Tibial artery (tissue), 4 donors: ENCODE measurements around the gene SPCS1.
"Not testable (repeated sequence)": the region's sequence is repeated elsewhere in the genome, so short reads cannot be mapped to it uniquely, and the experiment has no call there.

Experiments
- DNase-seq, 2 donors: peaks; one replicate each; pipeline ENCODE4 v3.0.0-alpha.2; 2019
- H3K27ac ChIP-seq, 2 donors: fragments of 200-600 bp; sonication (generic) in 1 of 2; 1 replicate in 1 of 2; 2 replicates in 1 of 2; pipeline ENCODE4 v1.5.1; 2018 to 2019; ENCODE audit warnings: mild to moderate bottlenecking in 1 of 2
- H3K27me3 ChIP-seq, 2 donors: fragments of 200-600 bp; sonication (generic) in 1 of 2; one replicate each; pipeline versions ENCODE4 v1.5.1 to v1.6.0; 2016 to 2019
- H3K36me3 ChIP-seq, 3 donors: fragments of 200-600 bp; sonication (generic) in 2 of 3; one replicate each; pipeline ENCODE4 v1.5.1; 2016 to 2019; ENCODE audit warnings: mild to moderate bottlenecking in 2 of 3
- H3K4me1 ChIP-seq, 4 donors: fragments of 200-600 bp; sonication (generic) in 2 of 4; 1 replicate in 3 of 4; 2 replicates in 1 of 4; pipeline ENCODE4 v1.5.1; 2016 to 2019
- H3K4me3 ChIP-seq, 2 donors: fragments of 200-600 bp; sonication (generic) in 1 of 2; 1 replicate in 1 of 2; 2 replicates in 1 of 2; pipeline ENCODE4 v1.5.1; 2018 to 2019; ENCODE audit warnings: mild to moderate bottlenecking in 2 of 2
- H3K9me3 ChIP-seq, 3 donors: fragments of 200-600 bp; sonication (generic) in 1 of 3; one replicate each; pipeline ENCODE4 v1.5.1; 2016 to 2019
- intact Hi-C: fragments of 100-400 bp; cut with DNase I; formaldehyde crosslinking; loops from one replicate; pipeline ENCODE4 v1.15.0; 2023; ENCODE audit warnings: low total_unique reads
- TF ChIP-seq, protein P1 (sequence below), 2 experiments: fragments of 200-600 bp in 1 of 2; fragments of 450-650 bp in 1 of 2; IDR thresholded peaks; one replicate each; pipeline ENCODE4 v1.5.1; 2017 to 2019; ENCODE audit warnings: antibody characterized with exemption in 2 of 2, mild to moderate bottlenecking in 1 of 2, moderate library complexity in 1 of 2

Gene SPCS1

DNA sequence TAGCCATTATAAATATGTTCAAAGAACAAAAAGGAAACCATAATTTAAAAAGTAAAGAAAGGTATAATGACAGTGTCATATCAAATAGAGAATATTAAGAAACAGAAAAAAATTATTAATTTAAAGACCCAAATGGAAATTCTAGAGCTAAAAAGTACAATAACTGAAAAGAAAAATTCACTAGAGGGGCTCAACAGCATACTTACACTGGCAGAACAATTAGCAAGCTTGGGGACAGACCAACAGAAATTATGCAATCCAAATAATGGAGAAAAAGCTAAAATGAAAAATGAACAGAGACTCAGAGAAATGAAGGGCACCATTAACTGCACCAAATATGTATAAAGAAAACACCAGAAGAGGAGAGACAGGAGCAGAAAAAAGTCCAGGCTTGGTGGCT is 13.7 kb downstream of the SPCS1 start:
- intact Hi-C loops, result no loop called here
- Histone ChIP-seq H3K4me1 (peaks cover 0 to under 1% (median 0%) of the 10 kb centered on the region in 4 donors), H3K27me3 (no peaks in the 10 kb centered on the region), H3K9me3 (no peaks in the 10 kb centered on the region), H3K27ac (no peak overlapping the region), H3K36me3 (peaks cover 18 to 36% (median 25%) of the 10 kb centered on the region in 3 donors), H3K4me3 (no peak overlapping the region)
- TF ChIP-seq, protein P1, sequence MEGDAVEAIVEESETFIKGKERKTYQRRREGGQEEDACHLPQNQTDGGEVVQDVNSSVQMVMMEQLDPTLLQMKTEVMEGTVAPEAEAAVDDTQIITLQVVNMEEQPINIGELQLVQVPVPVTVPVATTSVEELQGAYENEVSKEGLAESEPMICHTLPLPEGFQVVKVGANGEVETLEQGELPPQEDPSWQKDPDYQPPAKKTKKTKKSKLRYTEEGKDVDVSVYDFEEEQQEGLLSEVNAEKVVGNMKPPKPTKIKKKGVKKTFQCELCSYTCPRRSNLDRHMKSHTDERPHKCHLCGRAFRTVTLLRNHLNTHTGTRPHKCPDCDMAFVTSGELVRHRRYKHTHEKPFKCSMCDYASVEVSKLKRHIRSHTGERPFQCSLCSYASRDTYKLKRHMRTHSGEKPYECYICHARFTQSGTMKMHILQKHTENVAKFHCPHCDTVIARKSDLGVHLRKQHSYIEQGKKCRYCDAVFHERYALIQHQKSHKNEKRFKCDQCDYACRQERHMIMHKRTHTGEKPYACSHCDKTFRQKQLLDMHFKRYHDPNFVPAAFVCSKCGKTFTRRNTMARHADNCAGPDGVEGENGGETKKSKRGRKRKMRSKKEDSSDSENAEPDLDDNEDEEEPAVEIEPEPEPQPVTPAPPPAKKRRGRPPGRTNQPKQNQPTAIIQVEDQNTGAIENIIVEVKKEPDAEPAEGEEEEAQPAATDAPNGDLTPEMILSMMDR (IDR thresholded peaks at IDR 0.05), result no peak
- no peak for DNase-seq

DNA sequence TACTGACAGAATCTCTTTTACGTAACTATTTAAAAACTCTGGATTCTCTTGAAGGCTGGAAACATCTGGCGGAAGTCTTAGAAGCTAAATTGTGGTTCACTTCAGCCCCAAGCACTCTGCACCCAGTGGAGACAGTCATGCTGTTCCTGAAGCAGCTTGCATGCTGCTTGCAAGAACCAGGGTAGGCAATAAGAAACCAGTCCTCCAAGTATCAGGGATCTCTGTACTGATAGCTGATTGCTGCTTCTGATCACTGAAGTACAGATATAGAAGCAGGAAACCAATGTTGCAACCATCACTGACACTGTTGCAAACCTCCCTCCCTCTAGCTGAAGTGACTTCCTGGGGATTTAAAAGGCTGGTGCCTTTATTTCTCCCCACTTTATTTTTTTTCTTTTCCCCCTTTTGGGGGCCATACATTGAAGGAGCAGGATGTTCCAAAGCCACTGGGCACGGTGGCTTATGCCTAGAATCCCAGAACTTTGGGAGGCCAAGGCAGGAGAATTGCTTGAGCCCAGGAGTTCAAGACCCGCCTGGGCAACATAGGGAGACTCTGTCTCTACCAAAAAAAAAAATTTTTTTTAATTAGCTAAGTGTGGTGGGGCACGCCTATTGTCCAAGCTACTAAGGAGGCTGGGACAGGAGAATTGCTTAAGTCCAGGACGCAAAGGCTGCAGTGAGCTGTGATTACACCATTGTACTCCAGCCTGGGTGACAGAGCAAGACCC is 15.3 kb downstream of the SPCS1 start:
- Histone ChIP-seq H3K9me3 (no peaks in the 10 kb centered on the region), H3K4me3 (no peak overlapping the region), H3K27me3 (no peaks in the 10 kb centered on the region), H3K4me1 (no peaks in the 10 kb centered on the region), H3K36me3 (peaks cover 18 to 31% (median 25%) of the 10 kb centered on the region in 3 donors), H3K27ac (no peak overlapping the region)
- intact Hi-C loops, result no loop called here
- DNase-seq, result no peak
- TF ChIP-seq, protein P1 (IDR thresholded peaks at IDR 0.05), result no peak

DNA sequence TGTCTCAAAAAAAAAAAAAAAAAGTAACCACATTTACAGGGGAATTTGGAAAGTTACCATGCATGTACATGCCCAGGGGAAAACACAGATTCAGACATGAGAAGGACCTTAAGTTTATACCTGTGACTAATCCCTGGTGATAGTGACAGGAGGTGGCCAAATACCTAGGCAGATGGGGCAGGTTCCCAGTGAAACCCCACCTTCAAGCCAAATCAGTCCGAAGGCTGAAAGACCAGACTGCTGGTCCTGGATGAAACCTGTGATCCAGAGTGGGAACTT is 15.8 kb downstream of the SPCS1 start:
- TF ChIP-seq, protein P1 (IDR thresholded peaks at IDR 0.05), result no peak
- H3K27me3 ChIP-seq, result no peaks in the 10 kb centered on the region
- no peak for DNase-seq
- no peaks in the 10 kb centered on the region for H3K4me1 ChIP-seq
- intact Hi-C loops, result no loop called here
- H3K36me3 ChIP-seq, result peaks cover 18 to 31% (median 23%) of the 10 kb centered on the region in 3 donors
- no peak overlapping the region for H3K4me3 ChIP-seq
- no peak overlapping the region for H3K27ac ChIP-seq
- no peaks in the 10 kb centered on the region for H3K9me3 ChIP-seq

DNA sequence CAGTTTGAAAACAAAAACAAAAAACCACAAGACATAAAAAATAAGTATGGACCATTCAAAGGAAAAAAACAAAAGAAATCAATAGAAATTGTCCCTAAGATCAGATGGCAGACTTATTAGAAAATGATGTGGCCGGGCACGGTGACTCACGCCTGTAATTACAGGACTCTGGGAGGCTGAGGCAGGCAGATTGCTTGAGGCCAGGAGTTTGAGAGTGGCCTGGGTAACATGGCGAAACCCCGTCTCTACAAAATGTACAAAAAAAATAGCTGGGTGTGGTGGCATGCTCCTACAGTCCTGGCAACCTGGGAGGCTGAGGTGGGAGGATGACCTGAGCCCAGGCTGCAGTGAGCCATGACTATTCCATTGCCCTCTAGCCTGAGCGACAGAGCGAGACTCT is 16.6 kb downstream of the SPCS1 start:
- H3K4me1 ChIP-seq, result no peaks in the 10 kb centered on the region
- no peaks in the 10 kb centered on the region for H3K27me3 ChIP-seq
- H3K4me3 ChIP-seq, result no peak overlapping the region
- H3K27ac ChIP-seq, result no peak overlapping the region
- intact Hi-C loops, result no loop called here
- H3K36me3 ChIP-seq, result peaks cover 18 to 31% (median 20%) of the 10 kb centered on the region in 3 donors
- H3K9me3 ChIP-seq, result no peaks in the 10 kb centered on the region
- TF ChIP-seq, protein P1 (IDR thresholded peaks at IDR 0.05), result no peak
- DNase-seq, result no peak

DNA sequence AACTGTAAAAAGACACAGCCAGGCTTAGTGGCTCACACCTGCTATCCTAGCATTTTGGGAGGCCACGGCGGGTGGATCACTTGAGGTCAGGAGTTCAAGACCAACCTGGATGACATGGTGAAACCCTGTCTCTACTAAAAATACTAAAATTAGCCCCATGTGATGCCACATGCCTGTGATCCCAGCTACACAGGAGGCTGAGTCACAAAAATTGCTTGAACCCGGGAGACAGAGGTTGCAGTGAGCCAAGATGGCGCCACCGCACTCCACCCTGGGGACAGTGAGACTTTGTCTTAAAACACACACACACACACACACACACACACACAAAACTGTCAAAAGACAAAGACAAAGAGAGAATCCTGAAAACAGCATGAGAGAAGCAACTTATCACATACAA is 18.0 kb downstream of the SPCS1 start:
- Histone ChIP-seq H3K9me3 (no peaks in the 10 kb centered on the region), H3K4me3 (no peak overlapping the region), H3K27ac (no peak overlapping the region), H3K4me1 (no peaks in the 10 kb centered on the region), H3K27me3 (no peaks in the 10 kb centered on the region), H3K36me3 (peaks cover 24 to 30% (median 25%) of the 10 kb centered on the region in 3 donors)
- no peak for DNase-seq
- TF ChIP-seq, protein P1 (IDR thresholded peaks at IDR 0.05), result no peak
- intact Hi-C loops, result no loop called here

DNA sequence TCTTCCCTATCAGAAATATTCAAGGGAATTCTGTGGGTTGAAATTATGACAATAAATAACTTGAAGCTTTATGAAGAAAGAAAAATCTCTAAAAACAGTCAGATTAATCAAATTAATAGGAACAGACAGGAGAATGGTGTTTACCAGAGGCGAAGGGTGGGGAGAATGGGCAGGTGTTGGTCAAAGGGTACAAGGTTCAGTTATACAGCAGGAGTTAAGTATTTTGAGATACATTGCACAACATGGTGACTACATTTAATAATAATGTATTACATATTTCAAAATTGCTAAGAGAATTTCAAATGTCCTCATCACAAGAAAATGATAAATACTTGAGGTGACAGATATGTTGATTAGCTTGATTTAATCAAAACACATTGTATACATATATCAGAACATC is 18.6 kb downstream of the SPCS1 start:
- TF ChIP-seq, protein P1 (IDR thresholded peaks at IDR 0.05), result no peak
- intact Hi-C loops, result no loop called here
- no peak for DNase-seq
- peaks cover 25 to 28% (median 27%) of the 10 kb centered on the region in 3 donors for H3K36me3 ChIP-seq
- no peaks in the 10 kb centered on the region for H3K9me3 ChIP-seq
- no peak overlapping the region for H3K4me3 ChIP-seq
- H3K4me1 ChIP-seq, result no peaks in the 10 kb centered on the region
- H3K27me3 ChIP-seq, result no peaks in the 10 kb centered on the region
- no peak overlapping the region for H3K27ac ChIP-seq

DNA sequence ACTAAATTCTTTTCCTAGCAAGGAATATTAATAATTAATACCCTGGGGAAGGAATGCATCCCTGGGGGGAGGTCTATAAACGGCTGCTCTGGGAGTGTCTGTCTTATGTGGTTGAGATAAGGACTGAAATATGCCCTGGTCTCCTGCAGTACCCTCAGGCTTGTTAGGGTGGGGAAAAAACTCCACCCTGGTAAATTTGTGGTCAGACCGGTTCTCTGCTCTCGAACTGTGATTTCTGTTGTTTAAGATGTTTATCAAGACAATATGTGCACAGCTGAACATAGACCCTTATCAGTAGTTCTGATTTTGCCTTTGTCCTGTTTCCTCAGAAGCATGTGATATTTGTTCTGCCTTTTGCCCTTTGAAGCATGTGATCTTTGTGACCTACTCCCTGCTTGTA is 22.8 kb downstream of the SPCS1 start:
- H3K27ac ChIP-seq, intact Hi-C loops, H3K4me1 ChIP-seq, DNase-seq, H3K27me3 ChIP-seq, H3K4me3 ChIP-seq, H3K9me3 ChIP-seq: not testable (repeated sequence)
- peaks cover 35 to 51% (median 45%) of the 10 kb centered on the region in 3 donors for H3K36me3 ChIP-seq
